Hematopoietic multipotent progenitor cell treated with erythropoietin and hydrocortisone succinate and interleukin-3 and kit ligand, for 15 days (in vitro differentiated cells): ENCODE results near the gene AK4.

Experiments
- DNase-seq: peaks from one replicate; pipeline ENCODE4 v3.0.0-alpha.2; 2015; ENCODE audit warnings: low spot score

AK4 gene

DNA sequence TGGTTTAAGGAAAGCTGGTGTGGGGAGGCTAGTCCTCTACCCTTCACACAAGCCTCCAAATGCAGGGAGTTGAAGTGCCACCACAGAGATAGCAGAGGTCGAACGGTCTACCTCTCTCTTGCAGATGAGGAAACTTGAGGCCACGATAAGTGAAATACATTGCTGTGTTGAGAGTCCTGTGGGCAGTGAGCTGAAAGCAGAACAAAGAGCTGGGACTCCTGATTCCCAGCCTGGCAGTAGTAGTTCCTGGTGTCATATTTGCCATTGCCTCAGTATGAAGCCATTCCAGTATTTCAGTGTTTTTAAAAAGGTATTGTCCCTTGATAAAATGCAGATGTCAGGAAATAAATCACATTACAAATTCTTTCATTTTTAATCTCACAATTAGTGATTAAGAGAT, 28.6 kb downstream of the AK4 start:
- DNase-seq, result no peak

DNA sequence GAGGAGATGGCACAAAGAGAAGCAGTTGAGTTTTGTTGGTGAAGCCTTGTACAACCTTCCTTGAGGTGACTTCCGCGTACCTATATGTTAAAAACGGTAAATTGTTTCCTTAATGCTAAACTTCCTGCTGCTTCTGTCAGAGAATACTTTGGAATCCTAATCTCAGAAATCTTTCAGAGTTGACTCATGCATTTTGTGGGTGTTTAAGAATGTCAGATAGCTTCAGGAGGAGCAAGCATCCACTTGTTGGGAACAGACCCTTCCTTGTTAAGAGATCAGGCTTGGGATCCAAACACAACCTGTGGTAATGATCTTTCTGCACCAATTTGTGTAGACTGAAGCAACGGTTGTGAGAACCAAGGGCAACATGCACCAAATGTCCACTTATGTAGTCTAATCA, 29.5 kb downstream of the AK4 start:
- DNase-seq, result no peak

DNA sequence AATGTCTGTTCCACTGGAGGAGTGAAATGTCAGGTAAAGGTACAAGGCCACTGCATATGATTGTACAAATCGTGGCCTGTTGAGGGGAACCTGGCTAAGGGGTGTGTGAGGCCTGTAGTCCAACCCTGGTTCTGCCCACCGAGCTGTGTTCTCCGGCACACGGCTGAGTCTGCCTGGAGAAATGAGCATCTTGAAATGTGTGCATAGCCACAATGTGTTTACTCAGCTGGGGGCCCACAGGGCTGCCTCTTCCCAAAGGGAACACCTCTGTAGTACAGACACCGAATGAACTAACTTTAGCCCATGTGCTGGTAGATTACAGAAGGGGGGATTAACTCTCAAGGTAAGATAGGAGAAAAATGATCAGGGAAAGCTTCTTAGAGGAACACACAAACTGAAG, 30.2 kb downstream of the AK4 start:
- DNase-seq, result no peak

DNA sequence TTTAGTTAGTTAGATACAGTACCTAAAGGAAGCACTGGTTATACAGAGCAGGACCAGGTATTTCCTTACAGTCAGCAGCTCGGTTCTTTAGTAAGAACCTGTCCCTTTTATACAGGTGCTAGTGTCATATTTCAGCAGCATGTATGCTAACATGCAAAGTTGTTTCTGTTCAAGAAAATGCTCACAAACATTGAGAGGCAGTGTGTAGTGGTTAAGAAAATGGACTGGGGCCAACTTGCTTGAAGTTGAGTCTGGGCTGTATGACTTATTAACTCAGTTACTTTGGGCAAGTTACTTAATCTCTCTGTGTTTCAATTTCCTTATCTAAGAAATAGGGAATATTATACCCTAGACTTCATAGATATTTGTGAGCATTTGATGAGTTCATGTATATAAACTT, 31.1 kb downstream of the AK4 start:
- no peak for DNase-seq

DNA sequence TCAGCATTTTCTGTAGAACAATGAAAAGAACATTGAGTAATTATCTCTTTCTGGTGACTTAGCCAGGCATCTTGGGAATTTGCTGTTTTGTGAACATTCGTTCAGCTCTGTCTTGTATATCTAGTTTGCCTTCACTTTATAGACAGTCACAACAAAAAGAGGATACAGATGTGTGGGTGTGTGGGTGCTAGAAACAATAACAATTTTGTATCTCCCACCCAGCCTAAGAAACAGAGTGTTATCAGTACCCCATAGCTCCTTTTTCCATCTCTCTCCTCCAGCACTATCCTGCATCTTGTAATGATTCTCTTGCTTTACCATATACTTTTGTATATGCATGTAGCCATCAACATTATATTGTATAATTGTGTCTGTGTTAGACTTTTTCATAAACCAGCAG, 33.0 kb downstream of the AK4 start:
- no peak for DNase-seq

DNA sequence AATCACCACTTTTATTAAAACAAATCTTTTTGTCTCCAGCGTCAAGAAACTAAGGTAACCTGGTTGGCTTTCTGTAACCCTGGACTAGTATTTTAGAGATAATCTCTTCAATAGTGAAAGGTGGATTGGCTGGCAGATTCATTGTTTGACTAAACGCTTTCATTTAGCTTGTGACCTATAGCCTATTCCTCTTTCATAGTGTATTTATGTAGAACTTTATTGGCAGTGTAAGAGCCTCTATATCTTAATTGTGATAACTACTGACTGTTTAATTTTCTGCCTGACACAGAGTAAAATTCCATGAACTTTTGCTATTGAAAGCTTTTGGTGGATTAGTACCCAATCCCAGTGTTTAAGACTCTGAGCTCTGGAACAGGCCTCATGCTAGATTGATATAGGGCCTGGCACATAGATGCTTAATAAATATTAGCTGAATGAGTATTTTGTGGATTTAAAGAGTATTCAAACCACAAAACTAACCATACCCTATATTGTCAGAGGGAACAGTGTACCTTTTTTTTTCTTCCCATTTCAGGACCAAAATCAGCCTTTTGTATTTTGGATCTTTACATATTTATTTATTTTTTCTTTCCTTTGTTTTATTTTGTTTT, 34.8 kb downstream of the AK4 start:
- DNase-seq, result no peak

DNA sequence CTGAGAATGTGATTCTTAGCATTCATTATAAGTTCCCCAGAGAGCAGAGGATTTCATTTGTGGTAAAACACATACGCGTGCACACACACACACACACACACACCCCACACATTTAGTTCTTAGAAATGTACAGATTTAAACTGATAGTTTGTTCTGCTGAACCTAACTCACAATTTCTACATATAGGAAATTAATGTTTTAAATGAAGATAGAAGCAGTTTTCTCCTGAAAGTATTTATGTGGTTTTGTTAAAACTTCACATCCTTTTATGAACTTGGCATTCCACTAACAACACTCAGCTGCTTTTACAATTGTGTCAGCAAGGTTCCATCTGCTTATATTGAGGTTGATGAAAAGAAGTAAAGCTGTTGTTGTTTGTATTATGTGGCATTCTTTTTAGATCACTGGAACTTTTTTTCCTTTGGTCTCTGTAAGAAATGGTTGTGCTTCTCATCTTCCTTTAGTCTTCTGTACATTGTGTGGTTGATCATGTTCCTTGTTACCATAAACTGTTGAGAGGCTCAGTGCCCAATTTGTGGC, 41.6 kb downstream of the AK4 start:
- no peak for DNase-seq

DNA sequence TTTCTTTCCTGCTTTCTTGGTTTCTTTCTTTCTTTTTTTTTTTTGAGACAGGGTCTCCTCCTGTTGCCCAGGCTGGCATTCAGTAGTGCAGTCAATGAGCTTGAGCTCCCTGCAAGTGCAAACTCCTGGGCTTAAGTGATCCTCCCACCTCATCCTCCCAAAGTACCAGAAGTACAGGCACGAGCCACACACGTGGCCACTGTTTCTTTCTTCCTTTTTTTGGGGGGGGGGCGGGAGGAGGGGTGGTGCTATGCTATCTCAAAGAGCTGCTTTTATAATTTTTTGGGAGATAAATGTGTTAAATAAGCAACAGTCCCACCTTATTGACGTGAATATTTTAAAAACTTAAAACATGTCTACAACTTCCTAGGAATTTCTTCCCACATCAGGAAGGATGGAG, 42.2 kb downstream of the AK4 start:
- DNase-seq, result no peak

DNA sequence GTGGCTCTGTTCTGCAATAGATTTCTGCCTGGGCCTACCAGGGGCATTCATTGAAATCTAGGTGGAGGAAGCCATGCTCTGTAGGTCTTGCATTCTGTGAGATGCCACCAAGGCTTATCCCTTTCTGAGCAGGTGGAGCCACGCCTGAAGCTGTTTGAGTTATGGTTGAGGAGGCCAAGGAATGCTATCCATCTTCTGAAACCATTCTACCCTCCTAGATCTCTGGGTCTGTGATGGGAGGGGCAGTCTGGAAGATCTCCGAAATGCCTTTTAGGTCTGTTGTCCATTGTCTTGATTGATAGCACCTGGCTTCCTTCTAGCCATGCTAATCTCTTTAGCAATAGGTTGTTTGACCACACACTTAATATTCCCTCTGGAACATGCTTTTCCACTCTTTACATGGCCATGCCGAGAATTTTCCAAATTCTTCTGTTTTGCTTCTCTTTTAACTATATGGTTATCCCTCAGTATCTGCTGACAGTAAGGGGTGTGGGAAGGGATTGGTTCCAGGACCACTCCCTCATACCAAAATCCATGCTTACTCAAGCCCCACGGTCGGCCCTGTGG, 45.2 kb downstream of the AK4 start:
- no peak for DNase-seq

DNA sequence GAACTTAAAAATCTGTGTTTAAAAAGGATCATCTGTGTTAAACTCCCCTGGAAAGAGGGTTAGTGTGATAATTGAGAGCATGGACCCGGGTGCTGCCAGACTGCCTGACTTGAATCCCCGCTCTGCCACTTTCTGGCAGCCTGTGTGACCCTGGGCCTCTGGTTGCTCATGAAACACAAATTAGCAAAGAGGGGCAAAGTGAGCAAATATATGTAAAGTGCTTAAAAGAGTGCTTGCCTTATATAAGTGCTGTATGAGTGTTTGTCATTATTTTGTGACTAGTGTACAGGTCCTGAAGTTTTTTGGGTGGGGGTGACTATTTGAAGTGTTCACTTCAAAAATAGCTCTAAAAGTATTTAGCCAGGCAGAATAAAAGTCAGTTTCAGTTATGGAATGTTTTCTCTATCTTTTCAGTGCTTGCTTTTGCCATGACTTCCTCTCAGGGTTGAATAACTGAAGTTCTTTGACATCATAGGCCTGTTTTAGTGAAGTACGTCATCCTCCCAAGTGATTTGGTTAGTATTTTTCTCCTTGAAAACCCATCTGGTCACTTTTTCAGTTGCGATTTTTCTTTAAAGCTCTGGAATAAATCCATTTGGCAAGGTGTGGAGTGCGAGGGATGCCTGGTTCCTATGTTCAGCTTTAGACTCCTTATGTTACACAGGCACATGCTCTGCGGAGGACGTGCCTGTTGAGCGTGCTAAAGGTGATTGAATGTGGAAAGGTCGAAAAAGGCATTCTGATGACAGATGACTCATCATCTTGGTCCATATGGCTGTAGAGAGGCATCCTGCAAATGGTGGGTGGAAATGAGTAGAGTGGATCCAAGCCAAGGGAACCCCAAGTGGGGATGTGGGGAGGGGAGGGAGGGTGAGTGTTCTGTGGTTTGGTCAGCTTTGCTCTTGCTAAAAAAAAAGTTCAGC, 47.8 kb downstream of the AK4 start:
- DNase-seq, result no peak

DNA sequence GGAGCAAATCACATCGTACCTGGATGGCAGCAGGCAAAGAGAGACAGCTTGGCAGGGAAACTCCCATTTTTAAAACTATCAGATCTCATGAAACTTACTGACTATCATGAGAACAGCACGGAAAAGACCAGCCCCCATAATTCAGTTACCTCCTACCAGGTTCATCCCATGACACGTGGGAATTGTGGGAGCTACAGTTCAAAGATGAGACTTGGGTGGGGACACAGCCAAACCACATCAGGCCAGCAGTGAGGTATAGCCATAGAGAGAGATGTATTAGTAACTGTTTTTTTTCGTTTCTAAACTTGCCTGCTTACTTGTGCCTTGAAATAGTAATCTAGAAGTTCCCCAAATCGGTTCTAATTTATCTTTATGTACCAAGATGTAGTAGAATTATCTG, 48.9 kb downstream of the AK4 start:
- DNase-seq, result no peak

DNA sequence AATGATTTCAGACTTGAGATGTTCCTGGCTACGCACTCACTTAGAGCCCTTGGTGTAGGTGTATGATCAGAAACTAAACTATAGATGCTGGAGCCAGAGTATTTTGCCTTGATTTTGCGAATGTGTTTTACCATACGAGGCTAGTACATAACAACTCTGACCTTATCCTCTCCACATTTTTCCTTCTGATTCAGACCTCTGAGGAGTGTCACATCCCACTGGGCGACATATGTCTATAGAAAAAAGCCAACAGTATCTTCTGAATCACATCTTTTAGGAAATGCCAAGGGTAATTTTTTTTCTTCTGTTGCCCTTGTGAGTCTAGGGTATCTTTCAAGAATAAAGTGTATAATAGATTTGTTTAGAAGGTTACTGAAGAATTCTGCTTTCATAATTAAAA, 49.6 kb downstream of the AK4 start:
- no peak for DNase-seq

DNA sequence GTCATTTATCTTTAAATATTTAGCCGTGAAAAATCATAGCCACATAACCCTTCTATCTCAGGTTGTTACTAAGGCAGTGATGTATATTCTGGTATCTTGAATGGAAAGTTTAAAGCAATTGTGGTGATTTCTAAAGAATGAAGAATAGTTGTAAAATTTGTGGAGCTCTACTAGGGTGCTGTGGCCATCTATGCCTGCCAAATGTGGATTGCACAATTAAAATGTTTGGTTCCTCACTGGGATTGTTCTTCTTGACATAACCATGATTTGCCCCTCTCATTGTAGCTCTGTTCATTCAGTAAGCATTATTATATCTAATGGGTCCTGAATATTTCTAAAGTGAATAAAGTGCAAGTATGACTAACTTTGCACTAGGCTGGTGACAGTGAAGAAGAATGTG, 50.1 kb downstream of the AK4 start:
- DNase-seq, result no peak

DNA sequence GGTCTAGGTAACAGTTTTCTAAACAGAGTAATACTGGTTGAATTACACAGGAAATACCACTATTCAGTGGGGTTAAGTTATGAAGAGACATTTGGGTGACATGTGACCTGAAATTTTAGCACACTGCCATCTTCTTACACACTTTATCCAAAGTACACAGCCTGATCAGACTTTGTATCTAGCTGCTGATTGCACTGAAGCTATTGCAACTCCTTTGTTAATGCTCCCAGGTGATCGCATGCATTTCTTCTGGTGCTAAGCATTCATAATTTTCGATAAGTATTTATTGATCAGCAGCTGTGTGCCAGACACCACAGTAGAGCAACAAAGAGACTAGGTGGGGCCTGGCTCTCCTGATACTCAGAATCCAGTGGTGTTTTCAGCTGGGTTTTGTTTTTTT, 52.4 kb downstream of the AK4 start:
- DNase-seq, result no peak

DNA sequence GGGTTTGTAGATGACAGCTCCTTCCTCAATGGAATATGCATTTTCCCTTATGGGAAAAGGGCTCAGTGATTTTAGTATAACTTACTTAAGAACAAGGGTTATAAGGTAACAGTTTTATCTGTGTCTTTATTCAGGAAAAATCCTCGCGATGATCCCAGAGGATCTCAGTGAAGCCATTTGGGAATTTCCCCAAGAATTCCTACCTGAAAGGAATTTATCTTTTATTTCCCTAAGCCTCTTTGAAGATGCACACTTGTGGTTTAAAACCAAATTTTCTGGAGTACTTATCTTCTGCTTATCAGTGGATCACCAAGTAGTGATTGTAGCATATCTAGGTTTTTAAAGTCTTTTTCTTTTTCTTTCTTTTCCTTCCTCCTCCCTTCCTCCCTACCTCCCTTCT, 58.8 kb downstream of the AK4 start:
- no peak for DNase-seq

DNA sequence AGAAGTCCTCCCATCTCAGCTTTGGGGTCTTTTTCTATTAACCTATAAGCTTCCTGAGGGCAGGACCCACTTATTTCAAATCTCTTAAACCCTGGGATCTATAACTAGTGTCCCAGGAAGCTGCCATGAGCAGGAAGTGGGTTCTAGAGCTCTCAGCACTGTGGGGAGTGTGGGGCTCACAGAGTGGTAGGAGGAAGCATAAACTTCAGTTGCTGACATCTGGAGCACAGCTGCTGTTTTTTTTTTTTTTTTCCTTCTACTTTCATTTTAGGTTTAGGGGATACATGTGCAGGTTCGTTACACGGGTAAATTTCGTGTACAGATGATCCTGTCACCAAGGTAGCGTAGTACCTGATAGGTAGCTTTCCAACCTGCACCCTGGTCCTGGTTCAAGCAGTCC, 59.3 kb downstream of the AK4 start:
- DNase-seq, result no peak

DNA sequence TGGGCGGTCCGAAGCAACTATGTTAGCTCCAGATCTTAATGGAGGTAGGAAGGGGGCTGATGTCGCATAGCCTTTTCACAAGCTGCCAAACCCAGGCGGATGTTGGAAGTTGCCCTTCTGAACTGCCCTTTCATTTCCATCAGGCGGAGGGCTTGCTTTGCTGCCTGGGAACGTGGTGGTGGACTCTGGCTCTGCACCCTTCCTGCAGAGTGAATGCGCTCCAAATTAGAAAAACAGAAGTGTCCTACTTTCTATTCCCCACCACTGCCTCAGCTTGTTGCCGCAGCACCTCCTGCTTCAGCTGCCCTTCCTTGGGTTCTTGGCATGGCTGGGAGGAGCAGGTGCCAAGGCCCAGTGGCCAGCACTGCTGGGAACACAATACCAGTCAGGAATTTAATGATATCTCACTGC, 60.6 kb downstream of the AK4 start:
- DNase-seq, result no peak

DNA sequence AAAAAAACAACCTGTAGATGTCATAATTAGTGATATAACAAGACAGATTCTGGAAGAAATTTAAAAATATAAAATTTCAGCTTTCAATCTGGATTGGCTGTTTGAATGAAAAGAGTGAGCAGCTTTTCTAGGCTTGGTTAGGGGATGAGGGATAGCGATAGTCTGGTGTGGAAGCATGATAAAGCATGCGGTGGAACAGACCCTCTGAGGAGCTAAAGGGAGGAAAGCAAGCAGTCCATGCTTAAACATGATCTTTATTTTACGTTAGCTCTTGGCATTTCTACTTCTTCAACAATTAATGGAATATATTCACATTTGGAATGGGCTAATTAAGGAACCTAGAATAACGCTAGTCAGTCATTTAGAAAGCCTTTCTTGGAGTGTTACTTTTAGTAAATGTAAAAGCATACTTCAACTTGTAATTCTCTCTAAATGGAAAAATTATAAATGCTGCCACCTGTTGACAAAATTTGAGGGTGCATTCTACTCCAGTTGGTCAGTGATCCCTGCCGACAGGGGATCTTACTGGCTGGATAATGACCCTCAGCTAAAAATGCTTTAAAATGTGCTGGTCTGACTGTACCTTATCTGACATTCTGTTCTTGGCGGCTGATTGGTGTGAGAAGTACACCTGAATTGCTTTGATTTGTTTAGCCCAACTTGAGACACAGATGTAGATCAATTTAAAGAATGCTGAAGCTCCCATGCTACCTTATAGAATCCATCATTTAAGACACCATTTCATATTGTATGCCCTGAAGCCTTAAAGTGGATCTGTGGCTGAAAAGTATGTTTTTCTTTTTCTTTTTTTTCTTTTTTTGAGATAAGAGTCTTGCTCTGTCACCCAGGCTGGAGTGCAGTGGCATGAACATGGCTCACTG, 61.2 kb downstream of the AK4 start:
- peak; percentile 70 for DNase-seq

DNA sequence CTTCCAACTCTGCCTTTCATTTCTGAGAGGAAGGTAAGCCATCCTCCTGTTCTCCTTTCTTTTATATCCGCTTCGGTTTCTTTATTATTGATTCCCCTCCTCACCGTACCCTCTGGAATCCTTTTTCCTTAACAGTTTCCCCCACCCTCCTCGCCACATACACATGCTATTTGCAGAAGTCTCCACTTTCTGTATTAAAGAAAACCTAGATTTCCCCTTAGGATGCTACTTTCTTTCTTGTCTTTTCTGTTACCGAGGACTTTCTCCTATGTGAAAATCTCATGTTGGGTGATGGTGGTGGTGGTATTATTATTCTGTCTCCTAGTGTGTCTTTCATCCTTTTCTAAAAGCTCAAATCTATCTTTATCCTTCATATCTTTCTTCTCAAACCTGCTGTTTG, 62.3 kb downstream of the AK4 start:
- no peak for DNase-seq

DNA sequence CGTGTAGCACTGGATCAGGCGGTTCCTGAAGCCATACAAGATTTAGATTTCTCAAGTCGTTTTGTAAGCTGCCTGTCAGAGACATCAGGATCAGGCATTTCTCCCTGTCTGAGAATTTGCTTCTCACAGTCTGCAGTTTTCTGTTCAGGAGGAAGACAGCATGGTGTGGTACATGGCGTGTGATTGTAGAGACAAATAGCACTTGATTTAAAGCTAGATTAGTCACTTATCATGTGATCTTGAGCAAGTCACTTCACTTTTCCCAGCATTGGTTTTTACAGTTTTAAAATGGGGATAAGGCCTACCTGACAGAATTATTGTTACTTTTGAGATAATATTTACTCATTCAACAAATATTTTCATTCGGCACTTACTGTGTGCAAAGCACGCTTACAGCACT, 63.3 kb downstream of the AK4 start:
- DNase-seq, result no peak

DNA sequence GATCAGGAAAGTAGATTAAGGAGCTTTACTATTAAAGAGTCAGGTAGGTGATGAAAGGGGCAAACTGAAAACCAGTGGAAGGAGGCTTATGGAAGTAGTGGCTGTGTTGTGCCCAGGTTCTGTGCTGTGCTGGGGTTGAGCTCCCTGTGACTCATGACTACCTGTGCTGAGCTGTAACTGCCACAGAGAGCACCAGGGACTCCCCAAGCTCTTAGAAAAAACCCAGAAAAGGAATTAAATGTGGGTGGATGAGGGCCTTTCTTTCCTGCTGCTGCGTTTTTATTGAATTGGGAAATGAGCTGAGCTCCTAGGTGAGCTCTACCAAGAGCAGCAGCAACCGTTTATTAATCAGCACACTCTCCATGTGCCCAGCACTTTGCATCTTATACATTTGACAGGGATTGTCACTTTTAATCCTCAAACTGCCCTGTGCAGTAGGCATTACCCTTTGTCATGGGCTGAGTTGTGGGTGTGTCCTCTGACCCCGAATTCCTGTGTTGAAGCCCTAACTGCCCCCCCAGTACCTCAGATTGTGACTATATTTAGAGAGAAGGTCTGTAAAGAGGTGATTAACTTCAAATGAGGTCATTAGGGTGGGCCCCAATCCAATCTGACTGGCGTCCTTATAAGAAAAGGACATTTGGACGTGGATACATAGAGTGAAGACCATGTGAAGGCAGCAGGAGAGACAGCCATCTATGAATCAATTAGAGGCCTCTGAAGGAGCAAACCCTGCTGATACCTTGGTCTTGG, 65.4 kb downstream of the AK4 start:
- no peak for DNase-seq
